ENCODE measurements around the gene PRKCE.
"Not testable (repeated sequence)": the region's sequence is repeated elsewhere in the genome, so short reads cannot be mapped to it uniquely, and the experiment has no call there.

PRKCE gene

DNA sequence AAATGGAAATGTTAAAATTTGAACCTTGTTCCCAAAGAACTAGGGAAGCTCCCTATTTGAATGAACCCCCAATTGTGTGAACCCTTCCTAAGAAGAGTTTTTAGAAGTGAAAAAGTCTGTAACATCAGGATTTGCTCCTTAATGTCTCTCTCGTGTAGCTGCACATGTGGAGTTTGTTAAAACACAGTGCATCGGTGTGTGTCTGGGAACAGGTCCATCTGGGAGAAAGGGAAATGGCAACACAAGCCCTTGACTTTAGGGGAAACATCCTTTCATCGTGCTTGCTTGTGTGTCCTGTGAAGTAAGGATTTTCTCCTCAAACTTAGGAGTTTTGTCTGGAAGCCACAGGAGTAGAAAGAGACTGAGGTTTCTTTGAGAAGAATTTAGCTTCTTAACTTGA, 203.9 kb downstream of the PRKCE start:
- DNase-seq (ENCODE audit: low read depth in 1 of 2, low spot score in 1 of 2), result no peak

DNA sequence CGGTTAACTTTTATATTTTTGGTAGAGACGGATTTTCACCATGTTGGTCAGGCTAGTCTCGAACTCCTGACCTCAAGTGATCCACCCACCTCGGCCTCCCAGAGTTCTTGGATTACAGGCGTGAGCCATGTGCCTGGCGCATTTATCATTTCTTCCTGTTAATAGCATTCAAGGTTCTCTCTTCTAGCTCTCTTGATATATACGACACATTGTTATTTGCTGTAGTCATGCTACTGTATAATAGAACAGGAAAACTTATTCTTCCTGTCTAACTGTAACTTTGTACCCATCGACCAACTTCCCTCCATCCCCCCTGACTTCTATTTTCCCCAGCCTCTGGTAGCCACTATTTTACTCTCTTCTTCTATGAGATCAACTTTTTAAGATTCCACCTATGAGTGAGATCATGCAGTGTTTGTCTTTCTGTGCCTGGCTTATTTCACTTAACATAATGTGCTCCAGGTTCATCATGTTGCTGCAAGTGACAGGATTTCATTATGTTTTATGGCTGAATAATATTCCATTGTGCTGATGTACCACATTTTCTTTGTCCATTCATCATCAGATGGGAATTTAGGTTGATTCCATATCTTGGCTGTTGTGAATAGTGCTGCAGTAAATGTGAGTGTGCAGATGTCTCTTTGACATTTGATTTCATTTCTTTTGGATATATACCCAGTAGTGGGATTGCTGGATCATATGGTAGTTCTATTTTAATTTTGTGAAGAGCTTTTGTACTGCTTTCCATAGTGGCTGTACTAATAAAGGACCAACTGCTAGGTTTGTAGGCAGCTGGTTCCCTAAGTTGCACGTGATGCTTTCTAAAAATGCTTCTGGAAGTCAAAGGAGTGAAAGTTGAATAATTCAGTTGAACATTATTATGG, 205.2 kb downstream of the PRKCE start:
- DNase-seq (ENCODE audit: low read depth in 1 of 2, low spot score in 1 of 2), result no peak

DNA sequence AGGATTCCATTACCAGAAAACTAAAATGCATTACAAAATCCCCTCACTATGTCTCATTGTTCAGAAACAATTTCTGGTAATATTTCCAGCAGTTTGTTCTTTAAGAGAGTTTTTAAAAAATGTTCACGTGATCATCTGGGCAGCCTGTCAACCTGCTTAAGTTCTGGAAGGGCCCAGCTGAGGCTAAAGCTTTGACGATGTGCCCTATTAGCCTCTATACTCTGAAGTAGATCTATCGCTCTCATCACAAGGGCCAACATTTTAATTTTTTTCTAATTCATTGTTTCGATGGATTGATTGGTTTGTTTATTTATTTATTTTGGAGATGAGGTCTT, 205.8 kb downstream of the PRKCE start:
- DNase-seq (ENCODE audit: low read depth in 1 of 2, low spot score in 1 of 2), result no peak

DNA sequence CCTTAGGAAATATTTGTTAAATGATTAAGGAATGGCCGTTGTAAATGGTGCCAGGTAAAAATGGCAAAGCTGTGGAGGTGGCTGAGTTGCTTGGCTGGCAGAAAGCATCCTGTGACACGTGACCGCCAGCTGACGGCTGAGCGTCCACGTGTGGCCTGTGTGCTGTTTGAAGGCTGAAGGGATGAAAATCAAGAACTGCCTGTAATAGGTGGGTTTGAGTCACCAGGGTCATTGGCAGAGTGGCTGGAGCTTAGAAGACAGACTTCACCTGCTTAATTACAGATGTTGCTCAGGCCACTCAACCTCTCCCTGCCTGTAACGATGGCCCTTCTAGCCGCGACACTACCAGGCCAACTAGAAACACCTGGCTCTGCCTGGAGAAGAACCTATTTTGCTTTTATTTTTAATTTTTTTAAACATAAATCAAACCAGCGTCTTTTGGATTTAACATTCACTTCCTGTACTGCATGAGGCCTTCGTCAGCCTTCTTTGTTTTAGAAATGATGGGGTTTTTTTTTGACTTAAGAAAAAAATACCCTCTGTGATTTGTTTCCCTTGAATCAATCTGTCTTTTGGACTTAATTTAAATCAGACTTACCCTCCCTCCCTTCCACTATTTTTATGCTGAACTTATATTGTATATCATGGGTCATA, 206.5 kb downstream of the PRKCE start:
- no peak for DNase-seq (ENCODE audit: low read depth in 1 of 2, low spot score in 1 of 2)

DNA sequence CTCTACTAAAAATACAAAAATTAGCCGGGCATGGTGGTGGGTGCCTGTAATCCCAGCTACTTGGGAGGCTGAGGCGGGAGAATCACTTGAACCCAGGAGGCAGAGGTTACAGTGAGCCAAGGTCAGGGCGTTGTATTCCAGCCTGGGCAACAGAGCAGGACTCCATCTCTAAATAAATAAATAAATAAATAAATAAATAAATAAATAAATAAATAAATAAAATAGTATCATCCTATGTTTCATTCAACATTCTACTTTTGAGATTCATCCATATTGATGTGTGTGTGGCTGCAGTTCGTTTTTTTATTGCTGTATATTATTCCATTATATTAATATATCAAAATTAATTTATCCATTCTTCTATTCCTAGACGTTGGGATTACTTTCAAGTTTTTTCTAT, 207.4 kb downstream of the PRKCE start:
- DNase-seq (ENCODE audit: low read depth in 1 of 2, low spot score in 1 of 2), result not testable (repeated sequence)

GRCh38 chr2:45859682-45860081, 208.2 kb downstream of the PRKCE start:
- no peak for DNase-seq (ENCODE audit: low read depth in 1 of 2, low spot score in 1 of 2)

DNA sequence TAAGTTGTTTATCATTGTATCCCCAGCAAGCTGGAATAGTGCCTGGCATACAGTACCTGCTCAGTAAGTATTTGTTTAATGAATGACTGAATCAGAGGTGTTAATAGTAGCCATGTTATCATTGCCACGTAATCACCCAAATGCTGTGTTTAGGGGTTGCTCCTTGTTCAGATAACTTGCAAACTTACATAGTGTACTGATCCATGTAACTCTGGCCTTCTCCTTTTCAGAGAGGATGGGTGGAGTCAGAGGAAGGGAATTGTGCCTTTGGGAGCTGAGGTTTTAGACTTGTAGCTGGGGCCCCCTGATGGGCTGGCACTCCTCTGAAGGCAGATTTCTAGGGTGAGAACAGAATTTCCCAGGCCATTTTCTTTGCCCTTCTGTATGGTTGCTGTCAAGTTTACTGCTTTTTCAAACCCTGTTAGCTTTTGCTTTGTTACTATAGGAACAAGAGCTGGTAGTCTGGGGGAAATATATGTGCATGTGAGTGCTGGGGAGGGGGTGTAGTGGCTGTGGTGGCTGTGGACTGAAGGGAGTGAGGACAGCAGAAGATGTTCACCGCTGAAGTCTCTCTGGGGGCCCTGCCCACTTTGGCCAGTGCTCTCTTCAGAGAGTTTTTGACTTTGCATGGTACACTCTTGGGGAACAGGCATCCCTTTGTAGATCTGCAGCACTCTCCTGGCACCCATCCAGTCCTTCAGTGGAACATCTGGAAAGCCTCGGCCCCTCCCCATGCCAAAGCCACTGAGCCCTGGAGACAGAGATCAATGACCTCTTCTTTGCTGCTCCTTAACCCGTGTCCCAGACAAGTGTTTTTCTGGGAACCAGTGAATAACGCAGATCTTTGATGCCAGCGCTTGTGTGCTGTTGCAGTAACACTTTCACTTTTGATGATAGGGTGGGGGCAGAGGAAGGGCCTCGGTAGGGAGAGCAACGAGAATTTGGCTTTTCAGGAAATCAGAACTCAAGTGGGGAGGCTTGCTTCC, 209.0 kb downstream of the PRKCE start:
- no peak for DNase-seq (ENCODE audit: low read depth in 1 of 2, low spot score in 1 of 2)

- DNase-seq (ENCODE audit: low read depth in 1 of 2, low spot score in 1 of 2), result no peak
Observed at GRCh38 chr2:45862843-45863242, 211.4 kb downstream of the PRKCE start.

DNA sequence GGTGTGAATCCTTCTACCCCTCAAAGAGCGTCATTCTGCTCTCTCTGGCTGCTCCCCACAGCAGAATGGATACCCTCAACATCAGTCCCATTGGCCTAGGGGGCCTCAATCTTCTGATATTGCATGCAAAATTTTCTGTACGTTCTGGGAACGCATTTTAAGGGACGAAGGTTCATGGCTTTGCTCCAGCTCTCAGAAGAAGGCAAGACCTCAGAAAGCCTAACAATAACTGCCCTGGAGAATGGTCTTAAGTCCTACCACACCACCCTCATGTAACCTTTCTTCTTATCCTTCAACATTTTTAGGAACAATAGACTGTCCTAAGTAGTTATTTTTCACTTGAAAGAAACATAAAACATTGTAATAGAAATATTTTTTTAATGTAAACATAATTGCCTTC, 212.6 kb downstream of the PRKCE start:
- DNase-seq (ENCODE audit: low read depth in 1 of 2, low spot score in 1 of 2), result no peak

GRCh38 chr2:45867349-45867748, 215.9 kb downstream of the PRKCE start:
- no peak for DNase-seq (ENCODE audit: low read depth in 1 of 2, low spot score in 1 of 2)

DNA sequence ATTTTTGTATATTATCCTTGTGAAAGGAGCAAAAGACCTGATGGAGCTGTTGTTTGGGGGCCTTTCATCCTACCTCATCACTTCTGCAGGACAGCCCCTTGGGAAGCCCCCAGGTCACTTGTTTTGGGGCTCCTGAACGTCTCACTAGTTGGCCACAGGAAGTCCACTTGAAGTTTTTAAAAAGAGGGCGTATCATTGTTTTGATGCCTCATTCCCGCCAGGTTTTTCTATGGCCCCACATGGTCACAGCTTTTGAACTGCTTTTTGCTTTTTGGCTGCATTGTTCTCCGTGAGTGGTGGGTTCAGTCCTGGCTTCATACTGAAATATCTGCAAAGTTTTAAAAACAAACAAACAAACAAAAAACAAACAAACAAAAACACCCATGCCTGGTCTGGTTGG, 216.3 kb downstream of the PRKCE start:
- DNase-seq (ENCODE audit: low read depth in 1 of 2, low spot score in 1 of 2), result no peak

DNA sequence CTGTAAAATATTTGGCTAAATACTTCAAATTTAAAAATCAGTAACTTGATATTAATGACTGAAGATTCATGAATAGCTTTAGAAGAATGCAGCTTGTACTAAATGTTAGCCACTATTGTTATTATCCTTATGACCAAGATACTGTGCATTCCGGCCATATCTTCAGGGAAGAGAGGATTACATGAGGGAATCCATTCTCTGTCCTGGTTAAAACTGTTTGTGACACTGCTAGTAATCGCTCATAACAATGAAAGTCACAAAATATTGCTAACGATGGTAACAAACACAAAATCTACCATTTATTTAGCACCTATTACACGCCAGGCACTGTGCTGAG, 217.7 kb downstream of the PRKCE start:
- no peak for DNase-seq (ENCODE audit: low read depth in 1 of 2, low spot score in 1 of 2)

GRCh38 chr2:45871025-45871424, 219.6 kb downstream of the PRKCE start:
- DNase-seq (ENCODE audit: low read depth in 1 of 2, low spot score in 1 of 2), result no peak

GRCh38 chr2:45871541-45871940, 220.1 kb downstream of the PRKCE start:
- no peak for DNase-seq (ENCODE audit: low read depth in 1 of 2, low spot score in 1 of 2)

DNA sequence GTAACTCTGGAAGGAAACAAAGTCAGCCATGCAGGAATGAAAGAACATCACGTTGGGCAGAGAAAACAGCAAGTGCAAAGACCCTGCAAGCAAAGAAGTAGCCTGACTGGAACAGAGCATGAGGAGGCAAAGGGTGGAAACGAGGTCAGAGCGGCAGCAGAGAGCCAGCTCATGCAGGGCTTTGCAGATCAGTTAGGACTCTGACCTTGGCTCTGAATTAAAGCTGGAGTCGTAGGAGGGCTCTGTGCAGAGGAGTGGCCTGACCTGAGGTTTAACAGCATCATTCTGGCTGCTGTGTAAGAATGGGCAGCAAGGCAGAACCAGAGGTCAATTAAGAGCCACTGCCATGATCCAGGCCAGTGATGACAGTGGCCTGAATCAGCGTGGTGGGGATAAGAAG, 220.7 kb downstream of the PRKCE start:
- DNase-seq (ENCODE audit: low read depth in 1 of 2, low spot score in 1 of 2), result no peak

DNA sequence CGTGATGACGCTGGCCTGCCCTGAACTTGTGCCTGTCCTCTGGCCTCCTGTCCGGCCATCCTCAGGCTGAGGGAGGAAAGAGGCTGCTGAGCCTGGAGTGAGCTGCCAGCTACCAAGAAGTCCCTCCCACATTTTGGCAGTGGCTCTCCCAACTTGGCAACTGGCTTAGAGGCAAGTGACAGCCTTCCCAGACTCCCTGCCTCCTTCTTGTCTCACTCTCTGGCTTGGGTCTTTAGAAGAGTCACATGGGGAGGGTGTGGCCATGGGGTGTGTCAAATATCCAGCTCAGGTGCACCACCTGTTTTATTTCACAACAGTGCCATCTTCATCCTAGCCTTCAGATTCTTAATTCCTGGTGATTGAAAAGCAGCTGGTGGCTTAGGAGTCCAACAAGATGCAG, 222.9 kb downstream of the PRKCE start:
- DNase-seq (ENCODE audit: low read depth in 1 of 2, low spot score in 1 of 2), result no peak

GRCh38 chr2:45876611-45877010, 225.1 kb downstream of the PRKCE start:
- no peak for DNase-seq (ENCODE audit: low read depth in 1 of 2, low spot score in 1 of 2)

DNA sequence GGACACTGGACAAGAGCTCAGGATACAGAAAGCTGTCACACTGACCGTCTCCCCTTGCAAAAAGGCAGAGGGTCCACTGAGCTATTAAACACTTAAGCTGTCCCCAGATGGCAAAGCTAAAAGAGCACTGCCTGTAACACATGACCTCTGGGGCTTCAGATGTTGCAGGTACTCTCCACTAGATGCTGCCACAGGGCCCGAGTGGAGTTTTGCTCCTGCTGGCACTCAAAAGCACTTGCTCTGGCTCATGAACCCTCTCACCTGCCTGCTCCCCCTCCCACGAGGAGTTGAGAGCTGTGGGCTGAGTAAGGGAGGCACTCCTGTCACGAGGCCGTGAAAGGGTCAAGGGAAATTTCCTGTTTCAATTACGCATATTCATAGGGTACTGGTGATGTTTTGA, 227.9 kb downstream of the PRKCE start:
- no peak for DNase-seq (ENCODE audit: low read depth in 1 of 2, low spot score in 1 of 2)

DNA sequence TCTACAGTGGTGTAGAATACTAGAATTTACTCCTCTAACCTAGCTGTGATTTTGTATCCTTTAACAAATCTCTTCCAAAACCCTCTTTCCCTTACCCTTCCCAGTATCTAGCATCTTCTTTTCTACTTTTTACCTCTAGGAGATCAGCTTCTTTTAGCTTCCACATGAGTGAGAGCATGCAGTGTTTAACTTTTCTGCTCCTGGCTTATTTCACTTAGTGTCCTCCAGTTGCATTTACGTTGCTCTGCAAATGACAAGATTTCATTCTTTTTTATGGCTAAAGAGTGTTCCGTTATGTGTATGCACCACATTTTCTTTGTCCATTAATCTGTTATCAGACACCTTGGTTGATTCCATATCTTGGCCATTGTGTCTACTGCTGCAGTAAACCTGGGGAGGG, 228.5 kb downstream of the PRKCE start:
- DNase-seq (ENCODE audit: low read depth in 1 of 2, low spot score in 1 of 2), result no peak

- no peak for DNase-seq (ENCODE audit: low read depth in 1 of 2, low spot score in 1 of 2)
Observed at GRCh38 chr2:45881970-45882581, 230.6 kb downstream of the PRKCE start.

Measured in activated T-helper 1 cell treated with anti-CD3 and anti-CD28 coated beads, Interleukin-2, amount 50 U/mL, for 16 hours (primary cell).